ENCODE measurements around the gene TYROBP. TPM values are rescaled to one million over a fixed set of nuclear protein-coding genes. Genes with fewer than 3 reads are reported as not detected.

The TYROBP gene
- total RNA-seq, 2 donors from 2014 or later: 30.6 to 60.7 TPM

- no peaks in the 10 kb centered on the region for H3K36me3 ChIP-seq
- intact Hi-C loops (cut with DNase I): loop anchor here (1.0 to 5.0 kb wide), 3 partner anchors 33 to 190 kb away; partner anchors contain the start of gene IGFLR1
- H3K27ac ChIP-seq: no peak overlapping the region
- no peak for DNase-seq (ENCODE audit: low spot score)
- 2% methylated on average over 9 of the region's 9 CpGs for WGBS
- peaks cover under 1% of the 10 kb centered on the region for H3K4me1 ChIP-seq (replicated peaks)
- no peaks in the 10 kb centered on the region for H3K9me3 ChIP-seq
- H3K27me3 ChIP-seq (replicated peaks; ENCODE audit: insufficient read depth): no peaks in the 10 kb centered on the region
- H3K4me3 ChIP-seq: no peak overlapping the region
- peak in 1 of 4 experiments; percentile 16 for TF ChIP-seq CTCF (IDR thresholded peaks at IDR 0.05)
- no peak for TF ChIP-seq POLR2AphosphoS5 (IDR thresholded peaks at IDR 0.05)
Measured at GRCh38 chr19:35931874-35932202, 23.7 kb upstream of the TYROBP start.

- WGBS: under 1% methylated on average over 37 of the region's 47 CpGs
- Histone ChIP-seq H3K4me3 (peak overlapping the region in 1 of 2 donors; percentile 20), H3K36me3 (no peaks in the 10 kb centered on the region), H3K27me3 (replicated peaks; ENCODE audit: insufficient read depth) (no peaks in the 10 kb centered on the region), H3K27ac (peak overlapping the region; percentile 70 to 71), H3K4me1 (replicated peaks) (no peaks in the 10 kb centered on the region), H3K9me3 (no peaks in the 10 kb centered on the region)
- intact Hi-C loops (cut with DNase I): loop anchor here (1.0 to 5.0 kb wide), 3 partner anchors 32 to 189 kb away; partner anchors contain the start of gene IGFLR1
- DNase-seq (ENCODE audit: low spot score): peak; percentile 99
- TF ChIP-seq CTCF (IDR thresholded peaks at IDR 0.05): peak; percentile 87 to 99 (median 92)
- peak; percentile 100 for TF ChIP-seq POLR2AphosphoS5 (IDR thresholded peaks at IDR 0.05)
- peak; percentile 89 for TF ChIP-seq POLR2A (IDR thresholded peaks at IDR 0.05)
Measured at GRCh38 chr19:35931161-35931873, 23.2 kb upstream of the TYROBP start.

GRCh38 chr19:35929876-35930275 is 21.8 kb upstream of the TYROBP start:
- 74% methylated on average over 2 of the region's 2 CpGs for WGBS
- Histone ChIP-seq H3K27me3 (replicated peaks; ENCODE audit: insufficient read depth) (no peaks in the 10 kb centered on the region), H3K36me3 (no peaks in the 10 kb centered on the region), H3K4me3 (no peak overlapping the region), H3K27ac (no peak overlapping the region), H3K9me3 (no peaks in the 10 kb centered on the region), H3K4me1 (replicated peaks) (no peaks in the 10 kb centered on the region)
- no peak for DNase-seq (ENCODE audit: low spot score)
- TF ChIP-seq CTCF (IDR thresholded peaks at IDR 0.05): no peak
- TF ChIP-seq POLR2AphosphoS5 (IDR thresholded peaks at IDR 0.05): no peak
- no peak for TF ChIP-seq POLR2A (IDR thresholded peaks at IDR 0.05)
- intact Hi-C loops (cut with DNase I): loop anchor here (5.0 kb wide), 1 partner anchor 188 kb away; the partner anchor contains the start of gene IGFLR1

- Histone ChIP-seq H3K9me3 (no peaks in the 10 kb centered on the region), H3K27me3 (replicated peaks; ENCODE audit: insufficient read depth) (no peaks in the 10 kb centered on the region), H3K36me3 (no peaks in the 10 kb centered on the region), H3K27ac (no peak overlapping the region), H3K4me1 (replicated peaks) (no peaks in the 10 kb centered on the region), H3K4me3 (no peak overlapping the region)
- TF ChIP-seq POLR2AphosphoS5 (IDR thresholded peaks at IDR 0.05) (no peak), POLR2A (IDR thresholded peaks at IDR 0.05) (no peak), CTCF (IDR thresholded peaks at IDR 0.05) (no peak)
- 83% methylated on average over 5 of the region's 5 CpGs for WGBS
- intact Hi-C loops (cut with DNase I): no loop called here
- DNase-seq (ENCODE audit: low spot score): no peak
Measured at GRCh38 chr19:35928507-35928906, 20.4 kb upstream of the TYROBP start.

- H3K27ac ChIP-seq: no peak overlapping the region
- no peak for TF ChIP-seq POLR2AphosphoS5 (IDR thresholded peaks at IDR 0.05)
- no peak for TF ChIP-seq CTCF (IDR thresholded peaks at IDR 0.05)
- no peak for TF ChIP-seq POLR2A (IDR thresholded peaks at IDR 0.05)
- no peak overlapping the region for H3K4me3 ChIP-seq
- intact Hi-C loops (cut with DNase I): no loop called here
- H3K27me3 ChIP-seq (replicated peaks; ENCODE audit: insufficient read depth): no peaks in the 10 kb centered on the region
- no peaks in the 10 kb centered on the region for H3K9me3 ChIP-seq
- H3K4me1 ChIP-seq (replicated peaks): no peaks in the 10 kb centered on the region
- no peaks in the 10 kb centered on the region for H3K36me3 ChIP-seq
- no peak for DNase-seq (ENCODE audit: low spot score)
- WGBS: 90% methylated on average over 3 of the region's 3 CpGs
Measured at GRCh38 chr19:35925501-35925900, 17.4 kb upstream of the TYROBP start.

All from prostate gland (tissue), 2 donors.